ENCODE measurements around the gene IGSF23.

The IGSF23 gene

DNA sequence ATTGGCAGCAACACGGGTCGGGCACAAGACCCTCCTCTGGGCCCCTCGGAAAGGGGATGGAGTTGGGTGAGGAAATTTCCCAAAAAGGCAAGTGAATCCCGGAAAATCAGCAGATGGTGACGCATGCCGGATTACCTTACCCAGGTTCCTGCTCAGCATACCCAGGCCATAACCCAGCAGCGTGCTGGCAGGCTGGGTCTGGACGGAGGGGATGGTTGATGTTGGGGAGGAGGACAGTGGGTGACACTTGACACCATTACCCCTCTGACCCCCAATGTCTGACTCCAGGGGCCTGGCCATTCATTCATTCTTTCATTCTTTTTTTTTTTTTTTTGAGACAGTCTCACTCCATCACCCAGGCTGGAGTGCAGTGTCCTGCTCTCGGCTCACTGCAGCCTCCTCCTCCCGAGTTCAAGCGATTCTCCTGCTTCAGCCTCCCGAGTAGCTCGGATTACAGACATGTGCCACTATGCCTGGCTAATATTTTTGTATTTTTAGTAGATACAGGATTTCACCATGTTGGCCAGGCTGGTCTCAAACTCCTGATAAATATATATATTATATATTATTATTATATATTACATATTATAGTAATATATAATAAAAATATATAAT lies 31.1 kb downstream of the IGSF23 start:
- TF ChIP-seq, protein P1, sequence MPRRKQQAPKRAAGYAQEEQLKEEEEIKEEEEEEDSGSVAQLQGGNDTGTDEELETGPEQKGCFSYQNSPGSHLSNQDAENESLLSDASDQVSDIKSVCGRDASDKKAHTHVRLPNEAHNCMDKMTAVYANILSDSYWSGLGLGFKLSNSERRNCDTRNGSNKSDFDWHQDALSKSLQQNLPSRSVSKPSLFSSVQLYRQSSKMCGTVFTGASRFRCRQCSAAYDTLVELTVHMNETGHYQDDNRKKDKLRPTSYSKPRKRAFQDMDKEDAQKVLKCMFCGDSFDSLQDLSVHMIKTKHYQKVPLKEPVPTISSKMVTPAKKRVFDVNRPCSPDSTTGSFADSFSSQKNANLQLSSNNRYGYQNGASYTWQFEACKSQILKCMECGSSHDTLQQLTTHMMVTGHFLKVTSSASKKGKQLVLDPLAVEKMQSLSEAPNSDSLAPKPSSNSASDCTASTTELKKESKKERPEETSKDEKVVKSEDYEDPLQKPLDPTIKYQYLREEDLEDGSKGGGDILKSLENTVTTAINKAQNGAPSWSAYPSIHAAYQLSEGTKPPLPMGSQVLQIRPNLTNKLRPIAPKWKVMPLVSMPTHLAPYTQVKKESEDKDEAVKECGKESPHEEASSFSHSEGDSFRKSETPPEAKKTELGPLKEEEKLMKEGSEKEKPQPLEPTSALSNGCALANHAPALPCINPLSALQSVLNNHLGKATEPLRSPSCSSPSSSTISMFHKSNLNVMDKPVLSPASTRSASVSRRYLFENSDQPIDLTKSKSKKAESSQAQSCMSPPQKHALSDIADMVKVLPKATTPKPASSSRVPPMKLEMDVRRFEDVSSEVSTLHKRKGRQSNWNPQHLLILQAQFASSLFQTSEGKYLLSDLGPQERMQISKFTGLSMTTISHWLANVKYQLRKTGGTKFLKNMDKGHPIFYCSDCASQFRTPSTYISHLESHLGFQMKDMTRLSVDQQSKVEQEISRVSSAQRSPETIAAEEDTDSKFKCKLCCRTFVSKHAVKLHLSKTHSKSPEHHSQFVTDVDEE (CRISPR knock-in tag; IDR thresholded peaks at IDR 0.05) = no peak
- TF ChIP-seq TCF4 (CRISPR knock-in tag; IDR thresholded peaks at IDR 0.05; ENCODE audit: borderline replicate concordance) (no peak), ZFP30 (CRISPR knock-in tag; IDR thresholded peaks at IDR 0.05) (no peak), SNAI2 (CRISPR knock-in tag; IDR thresholded peaks at IDR 0.05) (no peak), ARNTL (CRISPR knock-in tag; IDR thresholded peaks at IDR 0.05; ENCODE audit: borderline replicate concordance, low read depth) (no peak), GLIS3 (CRISPR knock-in tag; IDR thresholded peaks at IDR 0.05) (no peak), BACH2 (CRISPR knock-in tag; IDR thresholded peaks at IDR 0.05; ENCODE audit: borderline replicate concordance) (no peak)
- TF ChIP-seq, protein P2, sequence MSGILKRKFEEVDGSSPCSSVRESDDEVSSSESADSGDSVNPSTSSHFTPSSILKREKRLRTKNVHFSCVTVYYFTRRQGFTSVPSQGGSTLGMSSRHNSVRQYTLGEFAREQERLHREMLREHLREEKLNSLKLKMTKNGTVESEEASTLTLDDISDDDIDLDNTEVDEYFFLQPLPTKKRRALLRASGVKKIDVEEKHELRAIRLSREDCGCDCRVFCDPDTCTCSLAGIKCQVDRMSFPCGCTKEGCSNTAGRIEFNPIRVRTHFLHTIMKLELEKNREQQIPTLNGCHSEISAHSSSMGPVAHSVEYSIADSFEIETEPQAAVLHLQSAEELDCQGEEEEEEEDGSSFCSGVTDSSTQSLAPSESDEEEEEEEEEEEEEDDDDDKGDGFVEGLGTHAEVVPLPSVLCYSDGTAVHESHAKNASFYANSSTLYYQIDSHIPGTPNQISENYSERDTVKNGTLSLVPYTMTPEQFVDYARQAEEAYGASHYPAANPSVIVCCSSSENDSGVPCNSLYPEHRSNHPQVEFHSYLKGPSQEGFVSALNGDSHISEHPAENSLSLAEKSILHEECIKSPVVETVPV (CRISPR knock-in tag; IDR thresholded peaks at IDR 0.05) = no peak
- TF ChIP-seq, protein P3, sequence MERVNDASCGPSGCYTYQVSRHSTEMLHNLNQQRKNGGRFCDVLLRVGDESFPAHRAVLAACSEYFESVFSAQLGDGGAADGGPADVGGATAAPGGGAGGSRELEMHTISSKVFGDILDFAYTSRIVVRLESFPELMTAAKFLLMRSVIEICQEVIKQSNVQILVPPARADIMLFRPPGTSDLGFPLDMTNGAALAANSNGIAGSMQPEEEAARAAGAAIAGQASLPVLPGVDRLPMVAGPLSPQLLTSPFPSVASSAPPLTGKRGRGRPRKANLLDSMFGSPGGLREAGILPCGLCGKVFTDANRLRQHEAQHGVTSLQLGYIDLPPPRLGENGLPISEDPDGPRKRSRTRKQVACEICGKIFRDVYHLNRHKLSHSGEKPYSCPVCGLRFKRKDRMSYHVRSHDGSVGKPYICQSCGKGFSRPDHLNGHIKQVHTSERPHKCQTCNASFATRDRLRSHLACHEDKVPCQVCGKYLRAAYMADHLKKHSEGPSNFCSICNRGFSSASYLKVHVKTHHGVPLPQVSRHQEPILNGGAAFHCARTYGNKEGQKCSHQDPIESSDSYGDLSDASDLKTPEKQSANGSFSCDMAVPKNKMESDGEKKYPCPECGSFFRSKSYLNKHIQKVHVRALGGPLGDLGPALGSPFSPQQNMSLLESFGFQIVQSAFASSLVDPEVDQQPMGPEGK (CRISPR knock-in tag; IDR thresholded peaks at IDR 0.05; ENCODE audit: borderline replicate concordance) = no peak
- TF ChIP-seq, protein P4, sequence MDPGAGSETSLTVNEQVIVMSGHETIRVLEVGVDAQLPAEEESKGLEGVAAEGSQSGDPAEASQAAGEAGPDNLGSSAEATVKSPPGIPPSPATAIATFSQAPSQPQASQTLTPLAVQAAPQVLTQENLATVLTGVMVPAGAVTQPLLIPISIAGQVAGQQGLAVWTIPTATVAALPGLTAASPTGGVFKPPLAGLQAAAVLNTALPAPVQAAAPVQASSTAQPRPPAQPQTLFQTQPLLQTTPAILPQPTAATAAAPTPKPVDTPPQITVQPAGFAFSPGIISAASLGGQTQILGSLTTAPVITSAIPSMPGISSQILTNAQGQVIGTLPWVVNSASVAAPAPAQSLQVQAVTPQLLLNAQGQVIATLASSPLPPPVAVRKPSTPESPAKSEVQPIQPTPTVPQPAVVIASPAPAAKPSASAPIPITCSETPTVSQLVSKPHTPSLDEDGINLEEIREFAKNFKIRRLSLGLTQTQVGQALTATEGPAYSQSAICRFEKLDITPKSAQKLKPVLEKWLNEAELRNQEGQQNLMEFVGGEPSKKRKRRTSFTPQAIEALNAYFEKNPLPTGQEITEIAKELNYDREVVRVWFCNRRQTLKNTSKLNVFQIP (CRISPR knock-in tag; IDR thresholded peaks at IDR 0.05; ENCODE audit: borderline replicate concordance, low read depth) = no peak
- peak; percentile 74 for ATAC-seq

DNA sequence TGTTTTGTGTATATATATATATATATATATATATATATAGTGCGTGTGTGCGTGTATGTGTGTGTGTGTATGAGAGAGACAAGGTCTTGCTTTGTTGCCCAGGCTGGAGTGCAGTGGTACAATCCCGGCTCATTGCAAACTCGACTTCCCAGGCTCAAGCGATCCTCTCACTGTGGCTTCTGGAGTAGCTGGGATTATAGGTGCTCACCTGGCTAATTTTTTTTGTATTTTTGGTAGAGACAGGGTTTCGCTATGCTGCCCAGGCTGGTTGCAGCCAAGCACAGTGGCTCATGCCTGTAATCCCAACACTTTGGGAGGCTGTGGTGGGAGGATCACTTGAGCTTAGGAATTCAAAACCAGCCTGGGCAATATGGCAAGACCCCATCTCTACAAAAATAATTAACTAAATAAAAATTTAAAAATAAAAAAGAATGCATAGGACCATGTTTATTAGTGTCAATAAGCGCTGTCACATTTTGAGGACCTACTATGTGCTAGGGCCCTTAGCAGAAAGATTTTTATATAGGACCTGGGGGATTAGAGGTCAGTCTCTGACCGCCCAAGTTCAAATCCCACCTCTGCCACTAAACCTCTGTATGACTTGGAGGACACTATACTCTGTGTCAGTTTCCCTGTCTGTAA lies 32.2 kb downstream of the IGSF23 start:
- ATAC-seq = no peak
- TF ChIP-seq ZNF565 (CRISPR knock-in tag; conservative IDR thresholded peaks at IDR 0.05; ENCODE audit: low read depth) (no peak), SNAI2 (CRISPR knock-in tag; IDR thresholded peaks at IDR 0.05) (no peak), TCF4 (CRISPR knock-in tag; IDR thresholded peaks at IDR 0.05; ENCODE audit: borderline replicate concordance) (no peak), BACH2 (CRISPR knock-in tag; IDR thresholded peaks at IDR 0.05; ENCODE audit: borderline replicate concordance) (no peak), ESRRG (CRISPR knock-in tag; IDR thresholded peaks at IDR 0.05) (no peak), RARB (CRISPR knock-in tag; IDR thresholded peaks at IDR 0.05) (no peak), ZNF8 (CRISPR knock-in tag; IDR thresholded peaks at IDR 0.05) (no peak), OSR1 (CRISPR knock-in tag; IDR thresholded peaks at IDR 0.05) (no peak)
- TF ChIP-seq, protein P4 (CRISPR knock-in tag; IDR thresholded peaks at IDR 0.05; ENCODE audit: borderline replicate concordance, low read depth) = no peak
- TF ChIP-seq, protein P2 (CRISPR knock-in tag; IDR thresholded peaks at IDR 0.05) = no peak

DNA sequence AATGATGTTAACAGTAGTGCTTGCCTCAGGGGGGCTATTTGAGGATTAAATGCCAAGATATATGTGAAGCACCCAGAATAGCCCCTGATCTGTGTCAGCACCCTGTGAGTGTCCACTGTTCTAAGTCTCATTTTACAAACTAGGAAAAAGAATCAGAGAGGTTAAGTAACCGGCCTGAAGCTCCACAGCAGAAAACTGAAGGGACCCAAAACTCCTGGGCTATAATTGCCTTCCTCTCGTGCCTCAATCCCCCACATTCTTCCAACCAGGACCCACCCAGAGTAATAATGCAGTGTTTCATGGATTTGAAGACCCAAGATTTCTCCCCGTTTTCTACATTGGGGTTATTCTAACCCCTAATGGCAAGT lies 32.7 kb downstream of the IGSF23 start:
- no peak for ATAC-seq

More for the DNA sequence above, 32.7 kb downstream of the IGSF23 start:
- TF ChIP-seq ZC3H10 (CRISPR knock-in tag; IDR thresholded peaks at IDR 0.05) = no peak

Data from SK-N-SH treated with all-trans-retinoic acid at 6 μM for 48 hours (cell line).